Heart right ventricle (tissue), 16 donors: Measurements from ENCODE around the gene CCDC43. TPM values are rescaled to one million over a fixed set of nuclear protein-coding genes. Genes with fewer than 3 reads are reported as not detected.

Source experiments
- ATAC-seq, 8 donors: fragments of 200-7000 bp; cut with Tn5 transposase; one replicate each; pipeline ENCODE4 v1.9.1; 2020; ENCODE audit warnings: mild to moderate bottlenecking in 8 of 8, moderate library complexity in 8 of 8, moderate number of reproducible peaks in 1 of 8
- DNase-seq, 2 donors: peaks; one replicate each; pipeline ENCODE4 v3.0.0-alpha.2; 2020
- H3K27ac ChIP-seq, 10 donors: fragments of 200-600 bp; sonication (generic) in 2 of 10; one replicate each; pipeline versions ENCODE4 v1.5.0 to v1.8.0; 2020 to 2022; ENCODE audit warnings: mild to moderate bottlenecking in 3 of 10
- H3K27me3 ChIP-seq, 7 donors: fragments of 200-600 bp; one replicate each; pipeline ENCODE4 v1.8.0; 2021 to 2022; ENCODE audit warnings: mild to moderate bottlenecking in 2 of 7
- H3K36me3 ChIP-seq, 9 donors: fragments of 200-600 bp; sonication (generic) in 1 of 9; one replicate each; pipeline versions ENCODE4 v1.5.0 to v1.8.0; 2020 to 2022; ENCODE audit warnings: mild to moderate bottlenecking in 2 of 9
- H3K4me1 ChIP-seq, 9 donors: fragments of 200-600 bp; sonication (generic) in 1 of 9; one replicate each; pipeline versions ENCODE4 v1.5.0 to v1.8.0; 2020 to 2022; ENCODE audit warnings: mild to moderate bottlenecking in 4 of 9
- H3K4me3 ChIP-seq, 10 donors: fragments of 200-600 bp; sonication (generic) in 2 of 10; one replicate each; pipeline versions ENCODE4 v1.5.0 to v1.8.0; 2020 to 2022; ENCODE audit warnings: mild to moderate bottlenecking in 7 of 10, moderate library complexity in 2 of 10
- H3K9me3 ChIP-seq, 11 donors: fragments of 200-600 bp in 10 of 11; sonication (generic) in 2 of 11; one replicate each; pipeline versions ENCODE4 v1.5.0 to v1.8.0; 2013 to 2022; ENCODE audit warnings: mild to moderate bottlenecking in 2 of 11, control low read depth in 1 of 11, moderate library complexity in 1 of 11
- CTCF ChIP-seq, 9 donors: fragments of 200-600 bp; sonication (generic) in 2 of 9; IDR thresholded peaks; one replicate each; pipeline versions ENCODE4 v1.5.0 to v1.8.0; 2021 to 2022; ENCODE audit warnings: antibody characterized with exemption in 9 of 9, mild to moderate bottlenecking in 5 of 9, moderate library complexity in 1 of 9
- WGBS, 2 donors: extraction: QIAGEN DNeasy Blood & Tissue Kit; methylation state at CpG; one replicate each; pipeline ENCODE4 v1.1.7; 2013; ENCODE audit warnings: inconsistent platforms in 1 of 2; 5-methylcytosine and 5-hydroxymethylcytosine counted together
- intact Hi-C, 10 donors: fragments of 100-400 bp; cut with DNase I; formaldehyde crosslinking; loops; one replicate each; pipeline versions ENCODE4 v1.11.1 to v1.14.2; 2022
- polyA plus RNA-seq, 2 donors: library from polyadenylated mRNA; stranded (reverse); fragments of 200-250 nt; gene quantifications; one replicate each; pipeline ENCODE4 v1.2.3, GENCODE V29; 2013
- total RNA-seq, 10 donors: library from RNA; stranded (reverse); fragmentation: NEBNext Ultra II Directional in 3 of 10; extraction: Animal tissue kit (Norgen Biotek cat#: 25700) in 3 of 10; gene quantifications; one replicate each; pipeline versions ENCODE4 v1.2.1 to v1.2.4, GENCODE V29; 2021 to 2023
- donor health status: Arrhythmogenic right ventricular cardiomyopathy.
- donor health status: ischemic (EF 13 %, LVEDD 7.1; RV severe dilation, severe dysfunction).
- donor health status: healthy with polysubstance abuse.
- donor health status: DM: no; HTN: yes; CAD: no.
- donor health status: DM: no; HTN: no; CAD: no.
- donor health status: ischemic (EF 25% LVEDD 6.9; RV normal size, moderate dysfunction).
- donor health status: ischemic (EF 25% LVEDD 5.7; RV mildly dilated, moderate dysfunction).
- donor health status: healthy.
- donor health status: DM: yes; HTN: yes; CAD: no.
- donor health status: Ischemic cardiomyopathy.
- donor health status: ischemic (EF 35%, LVEDD 5.7; RV mildly dilated, moderate dysfunction).
- donor health status: nonischemic (EF 11% LVEDD 7.7; RV severe dilation, severe dysfunction).
- donor health status: DM: yes; HTN: yes; CAD: no.
- donor health status: PGD.
- donor health status: ischemic (EF 29% LVEDD 5.4; RV normal size, mild dysfunction).
- donor health status: nonischemic (EF 23%, LVEDD 6.1; RV moderate dilation, normal function).

Gene CCDC43
- total and polyA plus RNA-seq, 12 donors = 14.4 to 35.3 (median 28.9) TPM

- no peak for ATAC-seq
Measured at GRCh38 chr17:44629314-44629713, 60.3 kb downstream of the CCDC43 start.

GRCh38 chr17:44628243-44629188 is 61.1 kb downstream of the CCDC43 start:
- peaks cover 0 to 8% (median 0%) of the 10 kb centered on the region in 7 donors for H3K27me3 ChIP-seq
- peaks cover 0 to 19% (median 4%) of the 10 kb centered on the region in 9 donors for H3K4me1 ChIP-seq
- DNase-seq (peak; percentile 66), ATAC-seq (peak; percentile 69 to 94 (median 88))
- H3K27ac ChIP-seq = peak overlapping the region in 9 of 10 donors; percentile 61 to 89 (median 73)
- intact Hi-C loops = loop anchor here in 1 of 10 donors (5.0 kb wide), 1 partner anchor 71 kb away; the partner anchor contains the start of gene FZD2
- TF ChIP-seq CTCF (IDR thresholded peaks at IDR 0.05) = no peak
- H3K4me3 ChIP-seq = peak overlapping the region in 8 of 10 donors; percentile 4 to 49 (median 40)
- no peaks in the 10 kb centered on the region for H3K36me3 ChIP-seq
- no peaks in the 10 kb centered on the region for H3K9me3 ChIP-seq
- 42 to 44% methylated on average over 34 of the region's 34 CpGs for WGBS, 2 donors

More at GRCh38 chr17:44629314-44629713, 60.3 kb downstream of the CCDC43 start:
- no peaks in the 10 kb centered on the region for H3K9me3 ChIP-seq
- H3K4me1 ChIP-seq = peaks cover 0 to 19% (median 4%) of the 10 kb centered on the region in 9 donors
- DNase-seq = no peak
- peak overlapping the region in 7 of 10 donors; percentile 27 to 89 (median 69) for H3K27ac ChIP-seq
- no peak for TF ChIP-seq CTCF (IDR thresholded peaks at IDR 0.05)
- H3K36me3 ChIP-seq = no peaks in the 10 kb centered on the region
- peaks cover 0 to 8% (median 0%) of the 10 kb centered on the region in 7 donors for H3K27me3 ChIP-seq
- 93% methylated on average over 13 of the region's 13 CpGs for WGBS, 2 donors
- intact Hi-C loops = loop anchor here in 1 of 10 donors (5.0 kb wide), 1 partner anchor 72 kb away; the partner anchor contains the start of gene FZD2
- H3K4me3 ChIP-seq = peak overlapping the region in 4 of 10 donors; percentile 5 to 49 (median 42)

- Histone ChIP-seq H3K27ac (peak overlapping the region in 9 of 10 donors; percentile 61 to 89 (median 73)), H3K4me3 (peak overlapping the region in 6 of 10 donors; percentile 29 to 49 (median 42)), H3K36me3 (no peaks in the 10 kb centered on the region), H3K4me1 (peaks cover 0 to 19% (median 4%) of the 10 kb centered on the region in 9 donors), H3K9me3 (no peaks in the 10 kb centered on the region), H3K27me3 (peaks cover 0 to 8% (median 0%) of the 10 kb centered on the region in 7 donors)
- DNase-seq (no peak), ATAC-seq (no peak)
- WGBS, 2 donors = 85 to 86% methylated on average over 9 of the region's 9 CpGs
- TF ChIP-seq CTCF (IDR thresholded peaks at IDR 0.05) = no peak
- intact Hi-C loops = loop anchor here in 1 of 10 donors (5.0 kb wide), 1 partner anchor 70 kb away; the partner anchor contains the start of gene FZD2
Measured at GRCh38 chr17:44627513-44628242, 61.9 kb downstream of the CCDC43 start.

Other genes with a start within 250 kb of the CCDC43 start
- gene GPATCH8, start 186.4 kb downstream of the CCDC43 start, total RNA-seq = 10 to 100 TPM; 19.3 to 25.1 (median 22.0) TPM
- 10 to 100 TPM in 1 of 2 donors, 1 to 10 TPM in 1; 5.8 to 23.3 TPM for gene GPATCH8, start 186.4 kb downstream of the CCDC43 start, polyA plus RNA-seq
- 1 to 10 TPM in 9 of 10 donors, under 1 TPM in 1; 0.92 to 6.9 (median 4.0) TPM for gene FZD2, start 132.3 kb downstream of the CCDC43 start, total RNA-seq
- gene FZD2, start 132.3 kb downstream of the CCDC43 start, polyA plus RNA-seq = 1 to 10 TPM; 2.9 to 3.0 TPM
- gene MEIOC, start 33.3 kb downstream of the CCDC43 start, total RNA-seq = under 1 TPM in 3 of 10 donors, not detected in 7; 0.14 to 0.40 (median 0.16) TPM
- gene MEIOC, start 33.3 kb downstream of the CCDC43 start, polyA plus RNA-seq = under 1 TPM in 1 of 2 donors, not detected in 1; 0.03 TPM
- gene DBF4B, start 18.9 kb upstream of the CCDC43 start, total RNA-seq = 1 to 10 TPM; 2.9 to 5.5 (median 4.0) TPM
- 1 to 10 TPM; 2.2 to 8.0 TPM for gene DBF4B, start 18.9 kb upstream of the CCDC43 start, polyA plus RNA-seq
- 10 to 100 TPM in 4 of 10 donors, 1 to 10 TPM in 6; 3.2 to 18.3 (median 7.8) TPM for gene ADAM11, start 69.2 kb upstream of the CCDC43 start, total RNA-seq
- gene ADAM11, start 69.2 kb upstream of the CCDC43 start, polyA plus RNA-seq = 10 to 100 TPM in 1 of 2 donors, under 1 TPM in 1; 0.75 to 13.0 TPM
- gene GJC1, start 140.5 kb upstream of the CCDC43 start, total RNA-seq = 10 to 100 TPM; 13.9 to 41.5 (median 23.8) TPM
- gene GJC1, start 140.5 kb upstream of the CCDC43 start, polyA plus RNA-seq = 10 to 100 TPM; 10.9 to 17.0 TPM
- 10 to 100 TPM in 4 of 10 donors, 1 to 10 TPM in 6; 4.7 to 26.6 (median 8.1) TPM for gene HIGD1B, start 158.1 kb upstream of the CCDC43 start, total RNA-seq
- gene HIGD1B, start 158.1 kb upstream of the CCDC43 start, polyA plus RNA-seq = 10 to 100 TPM; 24.3 to 61.9 TPM
- 10 to 100 TPM; 52.3 to 78.2 (median 62.9) TPM for gene EFTUD2, start 209.7 kb upstream of the CCDC43 start, total RNA-seq
- 10 to 100 TPM; 21.6 to 54.5 TPM for gene EFTUD2, start 209.7 kb upstream of the CCDC43 start, polyA plus RNA-seq
- gene GFAP, start 225.7 kb upstream of the CCDC43 start, total RNA-seq = 1 to 10 TPM; 3.1 to 8.6 (median 7.4) TPM
- gene GFAP, start 225.7 kb upstream of the CCDC43 start, polyA plus RNA-seq = 1 to 10 TPM; 2.1 to 6.1 TPM